Endothelial cell of umbilical vein (primary cell): Measurements from ENCODE around the gene FAM168B. TPM values are rescaled to one million over a fixed set of nuclear protein-coding genes. Genes with fewer than 3 reads are reported as not detected.
A peak's percentile ranks its signal among the peaks of the same experiment; 100 is the strongest.

Experiments
- BruUV-seq: library from RNA; stranded (reverse); fragments of 400-500 nt; replicated peaks from 2 replicates; lab custom pipeline; 2021; lab: Mats Ljungman, UMichigan
- CTCF ChIA-PET: fragments of 300-600, 350-600 bp; sonication (Branson Sonifier 250); formaldehyde crosslinking; loops from one replicate; lab custom pipeline; 2021; ENCODE audit warnings: antibody characterized with exemption, inconsistent platforms; lab: Charles Lee
- POLR2A ChIA-PET: fragments of 300-600, 350-600 bp; sonication (Branson Sonifier 250); formaldehyde crosslinking; loops from one replicate; lab custom pipeline; 2021; ENCODE audit warnings: antibody characterized with exemption, inconsistent platforms; lab: Charles Lee
- DNase-seq: peaks from one replicate; pipeline ENCODE4 v3.0.0-alpha.2; 2011; ENCODE audit warnings: low read depth, low spot score
- FAIRE-seq: peaks from 2 replicates; lab custom pipeline; 2011; peaks lifted over from hg19 to GRCh38; lab: Jason Lieb, UNC
- H2AFZ ChIP-seq: 2 replicates; pipeline ENCODE4 v1.6.0; 2012; ENCODE audit warnings: low read depth, low read length, control low read depth, inconsistent platforms
- H3K27ac ChIP-seq: 2 replicates; pipeline ENCODE4 v1.5.1; 2011; ENCODE audit warnings: low read depth, mild to moderate bottlenecking, control low read depth, low read length, moderate library complexity; ENCODE audit not compliant: insufficient read depth
- H3K27me3 ChIP-seq, 2 experiments: 2 replicates each; pipeline versions ENCODE4 v1.6.0 to v1.6.1; 2011; ENCODE audit warnings: low read length in 2 of 2, mixed read lengths in 1 of 2; ENCODE audit not compliant: control insufficient read depth in 2 of 2, insufficient read depth in 2 of 2
- H3K36me3 ChIP-seq, 2 experiments: 2 replicates in 1 of 2; 3 replicates in 1 of 2; pipeline ENCODE4 v1.5.1; 2011; ENCODE audit warnings: low read length in 2 of 2, mild to moderate bottlenecking in 1 of 2, moderate library complexity in 1 of 2; ENCODE audit not compliant: control insufficient read depth in 2 of 2, insufficient read depth in 2 of 2; ENCODE audit errors: extremely low read depth in 1 of 2
- H3K4me1 ChIP-seq: 3 replicates; pipeline ENCODE4 v1.5.1; 2011; ENCODE audit warnings: mild to moderate bottlenecking, low read length; ENCODE audit not compliant: control insufficient read depth, insufficient read depth; ENCODE audit errors: extremely low read depth
- H3K4me2 ChIP-seq: 2 replicates; pipeline ENCODE4 v1.6.1; 2011; ENCODE audit warnings: low read length, control low read depth, mixed read lengths; ENCODE audit not compliant: insufficient read depth
- H3K4me3 ChIP-seq, 3 experiments: fragments of 200-600 bp in 1 of 3; sonication (generic), shearing (Covaris generic) in 1 of 3; replicated peaks in 1 of 3; 2 replicates each; pipeline ENCODE4 v1.5.1; 2011 to 2016; ENCODE audit warnings: control low read depth in 3 of 3, low read length in 3 of 3, mild to moderate bottlenecking in 2 of 3, inconsistent platforms in 1 of 3, low read depth in 1 of 3, moderate library complexity in 1 of 3; ENCODE audit not compliant: insufficient read depth in 1 of 3
- H3K79me2 ChIP-seq: 2 replicates; pipeline ENCODE4 v1.6.0; 2012; ENCODE audit warnings: low read length, inconsistent platforms; ENCODE audit not compliant: control insufficient read depth, insufficient read depth
- H3K9ac ChIP-seq: replicated peaks from 2 replicates; pipeline ENCODE3; 2011; ENCODE audit warnings: low read length, control low read depth; ENCODE audit not compliant: insufficient read depth; ENCODE audit errors: extremely low read depth
- H3K9me1 ChIP-seq: replicated peaks from 3 replicates; pipeline ENCODE4 v1.6.0; 2011; ENCODE audit warnings: mild to moderate bottlenecking, low read length; ENCODE audit not compliant: control insufficient read depth, insufficient read depth; ENCODE audit errors: extremely low read depth
- H3K9me3 ChIP-seq: replicated peaks from 2 replicates; pipeline ENCODE4 v1.5.1; 2012; ENCODE audit warnings: low read length, inconsistent platforms; ENCODE audit not compliant: control insufficient read depth, insufficient read depth
- H4K20me1 ChIP-seq: replicated peaks from 2 replicates; pipeline ENCODE3; 2011; ENCODE audit warnings: mild to moderate bottlenecking, low read length; ENCODE audit not compliant: control insufficient read depth, insufficient read depth; ENCODE audit errors: extremely low read depth
- CTCF ChIP-seq, 2 donors: IDR thresholded peaks; 1 replicate in 1 of 2; 2 replicates in 1 of 2; pipeline ENCODE4 v1.5.1; 2011; ENCODE audit warnings: low read length in 2 of 2, mild to moderate bottlenecking in 2 of 2, moderate library complexity in 2 of 2, control low read depth in 1 of 2, inconsistent platforms in 1 of 2, low read depth in 1 of 2; ENCODE audit not compliant: insufficient read depth in 1 of 2; ENCODE audit errors: extremely low read depth in 1 of 2
- EZH2 ChIP-seq: IDR thresholded peaks from 2 replicates; pipeline ENCODE4 v1.6.1; 2012; ENCODE audit warnings: borderline replicate concordance, low read depth, mild to moderate bottlenecking, moderate library complexity, low read length, inconsistent platforms; ENCODE audit not compliant: severe bottlenecking
- FOS ChIP-seq: IDR thresholded peaks from 2 replicates; pipeline ENCODE4 v1.6.1; 2011; ENCODE audit warnings: mild to moderate bottlenecking, low read length, moderate library complexity, borderline replicate concordance; ENCODE audit not compliant: insufficient read depth
- GATA2 ChIP-seq: IDR thresholded peaks from 2 replicates; pipeline ENCODE4 v1.7.0; 2011; ENCODE audit warnings: low read depth, mild to moderate bottlenecking, moderate library complexity, mixed read lengths, low read length; ENCODE audit not compliant: insufficient read length, insufficient read depth
- JUN ChIP-seq: IDR thresholded peaks from 2 replicates; pipeline ENCODE4 v1.6.1; 2011; ENCODE audit warnings: borderline replicate concordance, low read depth; ENCODE audit not compliant: insufficient read length, insufficient read depth
- MAX ChIP-seq: IDR thresholded peaks from 2 replicates; pipeline ENCODE4 v1.6.1; 2011; ENCODE audit not compliant: insufficient read depth, insufficient read length
- MYC ChIP-seq: IDR thresholded peaks from one replicate; pipeline ENCODE4 v1.6.1; 2011; ENCODE audit warnings: mild to moderate bottlenecking, low read depth, low read length
- POLR2A ChIP-seq: IDR thresholded peaks from 2 replicates; pipeline ENCODE4 v1.6.1; 2012; ENCODE audit warnings: low read depth, mild to moderate bottlenecking, control low read depth, low read length
- POLR2AphosphoS5 ChIP-seq: IDR thresholded peaks from 2 replicates; pipeline ENCODE4 v1.6.1; 2012; ENCODE audit warnings: low read depth, mild to moderate bottlenecking, control low read depth, low read length, moderate library complexity; ENCODE audit not compliant: insufficient read depth
- dilution Hi-C: fragments of 300-500 bp; cut with MboI; formaldehyde crosslinking; loops from one replicate; pipeline ENCODE4 v1.15.0; 2019; ENCODE audit warnings: low sequenced_read_pairs; ENCODE audit not compliant: extremely low pct_ligation_motif_present
- intact Hi-C: fragments of 100-400 bp; cut with micrococcal nuclease; formaldehyde crosslinking; loops from one replicate; pipeline ENCODE4 v1.10.0; 2022
- polyA plus RNA-seq, 4 experiments: library from polyadenylated mRNA; depleted of rRNA in 3 of 4; stranded (reverse) in 3 of 4; unstranded in 1 of 4; fragments of >200 nt; gene quantifications; 2 replicates each; pipeline versions ENCODE4 v1.2.1 to v1.2.3, GENCODE V29; 2011 to 2012; ENCODE audit warnings: missing spikeins in 1 of 4
- total RNA-seq: library from RNA; stranded (reverse); gene quantifications from 2 replicates; pipeline ENCODE4 v1.2.3, GENCODE V29; 2021

Gene FAM168B
- total and polyA plus RNA-seq, 2 donors (not counting 3 experiments of a cell fraction or from before 2014, with no cell fraction given) = 109 to 183 TPM

- no peaks in the 10 kb centered on the region for H3K27me3 ChIP-seq
- H3K9me3 ChIP-seq = no peaks in the 10 kb centered on the region
- H3K4me2 ChIP-seq = no peak overlapping the region
- TF ChIP-seq GATA2 (no peak), EZH2 (no peak), MYC (no peak), CTCF (IDR thresholded peaks at IDR 0.05; ENCODE audit: extremely low read depth in 1 of 2, insufficient read depth in 1 of 2, low read depth in 1 of 2, low read length in 2 of 2) (no peak), POLR2AphosphoS5 (no peak), FOS (no peak), POLR2A (no peak), JUN (no peak), MAX (no peak)
- dilution Hi-C loops (no loop called here), intact Hi-C loops (no loop called here)
- CTCF ChIA-PET = no interaction called here
- H2AFZ ChIP-seq = no peak overlapping the region
- DNase-seq (peak; percentile 20), FAIRE-seq (no peak)
- peaks cover 2% of the 10 kb centered on the region for H3K4me1 ChIP-seq
- H3K4me3 ChIP-seq = no peak overlapping the region
- H4K20me1 ChIP-seq = peaks cover 7% of the 10 kb centered on the region
- peaks cover 89% of the 10 kb centered on the region for H3K79me2 ChIP-seq
- no peaks in the 10 kb centered on the region for H3K9me1 ChIP-seq
- no TSS peak for BruUV-seq
- POLR2A ChIA-PET = no interaction called here
- peaks cover 0 to 3% of the 10 kb centered on the region in 2 experiments for H3K36me3 ChIP-seq
- H3K27ac ChIP-seq = no peak overlapping the region
- no peak overlapping the region for H3K9ac ChIP-seq
These were observed 19.3 kb upstream of the FAM168B start for GRCh38 chr2:131112529-131112928.
